ENCODE results near the gene PPM1L.

- TF ChIP-seq CTCF (IDR thresholded peaks at IDR 0.05; ENCODE audit: insufficient read depth, low read length) (no peak), SPI1 (IDR thresholded peaks at IDR 0.05; ENCODE audit: borderline replicate concordance, low read depth) (no peak), GABPA (IDR thresholded peaks at IDR 0.05; ENCODE audit: low read depth) (no peak), POLR2AphosphoS5 (IDR thresholded peaks at IDR 0.05; ENCODE audit: low read depth) (no peak)
These were observed 345.0 kb downstream of the PPM1L start for GRCh38 chr3:161100994-161101393.
